Hematopoietic multipotent progenitor cell treated with erythropoietin and hydrocortisone succinate and interleukin-3 and kit ligand, for 17 days (in vitro differentiated cells): ENCODE data around the gene ATP11B.
"Not testable (repeated sequence)": the region's sequence is repeated elsewhere in the genome, so short reads cannot be mapped to it uniquely, and the experiment has no call there.

Experiments
- DNase-seq: peaks from one replicate; pipeline ENCODE4 v3.0.0-alpha.2; 2015; ENCODE audit warnings: low spot score

ATP11B gene

GRCh38 chr3:182795389-182795782 lies 2.1 kb downstream of the ATP11B start:
- DNase-seq: peak; percentile 39

- DNase-seq: no peak
Observed at GRCh38 chr3:182796310-182796709, 3.0 kb downstream of the ATP11B start.

DNA sequence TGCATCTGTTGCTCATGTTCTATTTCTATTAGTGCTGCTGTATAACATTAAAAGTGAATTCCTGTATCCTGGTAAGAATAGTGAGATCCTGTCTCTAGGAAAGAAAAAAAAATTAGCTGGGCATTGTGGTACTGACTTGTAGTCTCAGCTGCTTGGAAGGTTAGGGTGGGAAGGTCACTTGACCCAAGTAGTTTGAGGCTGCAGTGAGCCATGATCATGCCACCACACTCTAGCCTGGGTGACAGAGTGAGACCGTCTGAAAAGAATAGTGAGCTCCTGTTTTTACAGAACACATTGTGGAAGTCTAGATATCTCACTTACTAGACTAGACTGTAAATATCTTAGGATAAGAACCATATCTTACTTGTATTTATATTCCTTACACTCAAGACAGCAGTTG lies 4.6 kb downstream of the ATP11B start:
- DNase-seq: no peak

DNA sequence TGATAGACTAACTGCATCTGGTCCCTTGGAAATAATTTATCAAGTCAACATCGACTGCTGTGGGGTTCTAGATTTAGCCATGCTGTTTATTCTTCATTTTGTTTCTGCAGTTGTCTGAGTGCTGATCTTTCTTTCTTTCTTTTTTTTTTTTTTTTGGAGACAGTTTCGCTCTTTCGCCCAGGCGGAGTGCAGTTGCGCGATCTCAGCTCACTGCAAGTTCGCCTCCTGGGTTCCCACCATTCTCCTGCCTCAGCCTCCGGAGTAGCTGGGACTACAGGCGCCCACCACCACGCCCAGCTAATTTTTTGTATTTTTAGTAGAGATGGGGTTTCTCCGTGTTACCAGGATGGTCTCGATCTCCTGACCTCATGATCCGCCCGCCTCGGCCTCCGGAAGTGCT lies 5.8 kb downstream of the ATP11B start:
- not testable (repeated sequence) for DNase-seq

DNA sequence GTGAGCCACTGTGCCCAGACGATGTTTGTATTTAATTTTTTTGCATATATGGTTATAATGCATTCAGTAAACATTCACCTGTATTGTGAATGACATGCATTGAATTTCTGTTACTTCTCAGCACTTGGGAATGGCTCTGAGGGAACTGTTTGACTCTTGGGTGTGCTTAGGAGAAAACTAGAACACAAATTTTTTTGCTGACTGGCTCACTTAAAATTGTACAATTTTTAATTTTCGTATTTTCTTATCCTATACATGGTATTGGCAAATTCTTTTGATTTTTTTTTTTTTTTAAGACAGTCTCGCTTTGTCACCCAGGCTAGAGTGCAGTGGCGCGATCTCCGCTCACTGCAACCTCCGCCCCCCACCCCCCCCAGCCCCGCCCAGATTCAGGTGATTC lies 7.2 kb downstream of the ATP11B start:
- DNase-seq: no peak

DNA sequence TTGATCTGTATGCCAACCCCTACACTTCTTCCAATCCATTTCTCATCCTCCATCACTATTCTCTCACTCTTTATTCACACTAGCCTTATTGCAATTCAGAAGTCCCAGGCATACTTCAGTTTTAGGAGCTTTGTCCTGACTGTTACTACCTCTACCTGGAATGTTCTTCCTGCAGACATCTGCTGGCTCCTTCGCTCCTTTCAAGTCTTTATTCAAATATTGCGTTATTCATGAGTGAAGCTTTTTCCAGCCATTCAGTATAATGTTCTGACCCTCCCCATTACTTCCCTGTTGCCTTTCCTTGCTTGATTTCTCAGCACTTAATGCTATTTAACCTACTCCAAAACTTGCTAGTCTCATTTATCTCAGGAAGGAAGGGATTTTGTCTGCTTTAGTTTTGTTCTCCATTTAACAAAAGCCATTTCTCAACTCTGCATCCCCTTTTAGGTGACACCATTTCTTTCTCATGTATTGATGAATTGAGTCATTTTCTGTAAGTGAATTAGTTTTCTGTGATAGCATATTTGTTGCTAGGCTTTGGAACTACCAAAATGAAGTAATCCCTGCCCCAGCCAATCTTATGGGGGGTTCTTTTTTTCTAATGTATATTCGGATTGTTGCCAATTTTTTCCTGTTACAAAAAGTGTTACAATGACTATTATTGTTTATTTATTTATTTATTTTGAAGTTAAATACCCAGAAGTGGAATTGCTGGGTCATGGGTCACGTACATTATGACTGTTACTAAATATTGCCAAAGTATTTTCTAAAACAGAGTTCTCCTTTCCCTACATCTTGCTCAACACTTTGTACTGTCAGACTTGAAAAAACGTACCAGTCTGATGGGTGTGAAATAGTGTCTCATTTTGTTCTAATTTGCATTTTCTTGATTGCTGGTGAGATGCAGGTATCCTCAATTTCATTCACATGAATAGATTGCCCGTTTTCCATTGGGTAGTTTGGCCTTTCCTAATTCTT lies 9.4 kb downstream of the ATP11B start:
- no peak for DNase-seq

GRCh38 chr3:182803596-182803995 lies 10.3 kb downstream of the ATP11B start:
- DNase-seq: no peak

DNA sequence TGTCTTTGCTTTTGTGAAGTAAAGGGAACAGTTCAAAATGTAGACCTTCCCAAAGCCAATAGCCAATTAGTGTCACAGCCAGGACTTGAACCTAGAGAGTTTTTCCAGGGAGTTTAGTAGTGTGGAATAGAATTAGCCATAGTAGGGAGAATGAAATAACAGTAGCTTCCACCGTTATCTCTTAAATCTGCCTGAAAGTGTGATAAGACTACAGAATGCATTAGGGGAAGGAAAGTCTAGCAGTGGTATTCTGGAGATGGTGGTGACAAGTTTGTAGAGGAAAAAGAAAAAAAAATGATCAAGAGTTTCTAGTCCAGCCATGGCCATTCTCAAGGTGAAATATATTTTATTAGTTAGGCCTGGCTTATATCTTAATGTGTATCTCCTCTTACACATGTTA lies 13.8 kb downstream of the ATP11B start:
- DNase-seq: no peak

- DNase-seq: no peak
Observed at GRCh38 chr3:182808041-182808770, 14.9 kb downstream of the ATP11B start.

DNA sequence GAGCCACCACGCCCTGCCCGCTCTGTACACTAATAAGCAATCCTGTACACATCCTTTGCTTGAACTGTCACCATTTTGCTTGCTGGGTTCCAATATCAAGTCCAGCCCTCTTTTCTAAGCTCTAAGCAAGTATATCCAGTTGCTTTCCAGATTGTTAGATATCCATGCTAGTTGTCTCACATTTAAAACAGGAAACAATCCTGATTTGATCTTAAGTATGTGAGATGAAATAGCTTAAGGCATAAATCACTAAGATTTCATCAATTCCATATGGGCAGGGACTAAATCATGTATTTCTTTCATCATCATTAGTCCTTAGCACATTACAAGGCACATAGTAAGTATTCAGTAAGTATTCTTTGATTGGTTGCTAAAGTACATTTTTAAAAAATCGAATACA lies 16.2 kb downstream of the ATP11B start:
- DNase-seq: no peak

DNA sequence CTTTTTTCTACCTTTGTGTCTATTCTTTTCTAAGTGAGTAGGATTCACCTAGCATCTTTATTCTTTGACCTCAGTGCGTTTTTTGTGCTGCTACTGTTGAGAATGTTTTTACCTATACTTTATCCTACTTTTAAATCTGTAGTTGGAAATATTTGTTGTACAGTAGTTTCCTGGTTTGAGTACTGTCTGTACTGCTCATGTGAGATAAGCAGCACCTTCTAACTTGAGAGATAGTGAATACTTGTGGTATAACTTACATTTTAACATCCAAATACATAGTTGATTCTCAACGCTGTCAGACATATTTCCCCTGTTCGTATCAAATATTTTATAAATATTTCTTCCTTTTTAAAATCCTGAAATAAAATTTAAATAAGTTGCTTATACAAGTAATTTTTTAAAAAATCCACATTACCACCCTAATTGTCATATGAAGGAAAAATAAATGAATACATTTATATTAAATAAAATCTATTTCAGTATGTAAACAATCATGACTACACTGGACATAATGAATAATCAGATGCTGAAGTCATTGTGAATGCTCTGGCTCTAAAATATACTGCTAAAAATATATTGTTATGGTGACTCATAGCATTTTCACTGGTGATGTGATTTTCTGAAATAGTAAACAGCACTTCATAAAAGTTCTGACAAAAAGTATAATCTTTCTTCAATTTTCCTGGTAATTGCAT lies 17.4 kb downstream of the ATP11B start:
- DNase-seq: no peak

DNA sequence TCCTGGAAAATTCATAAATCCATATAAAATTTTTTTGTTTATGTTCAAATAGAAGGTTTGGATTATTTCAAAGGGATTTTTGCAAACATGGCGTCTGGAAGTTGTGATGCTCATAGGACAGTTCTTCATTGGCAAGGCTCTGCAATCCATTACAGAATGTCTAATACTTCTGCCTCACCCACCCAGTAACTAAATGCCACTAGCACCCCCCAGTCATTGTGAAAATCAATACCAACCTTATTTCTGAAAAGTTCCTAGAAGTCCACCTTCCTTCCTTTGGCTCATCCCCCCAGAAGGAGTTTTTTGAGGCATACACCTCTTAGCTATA lies 17.9 kb downstream of the ATP11B start:
- DNase-seq: no peak

DNA sequence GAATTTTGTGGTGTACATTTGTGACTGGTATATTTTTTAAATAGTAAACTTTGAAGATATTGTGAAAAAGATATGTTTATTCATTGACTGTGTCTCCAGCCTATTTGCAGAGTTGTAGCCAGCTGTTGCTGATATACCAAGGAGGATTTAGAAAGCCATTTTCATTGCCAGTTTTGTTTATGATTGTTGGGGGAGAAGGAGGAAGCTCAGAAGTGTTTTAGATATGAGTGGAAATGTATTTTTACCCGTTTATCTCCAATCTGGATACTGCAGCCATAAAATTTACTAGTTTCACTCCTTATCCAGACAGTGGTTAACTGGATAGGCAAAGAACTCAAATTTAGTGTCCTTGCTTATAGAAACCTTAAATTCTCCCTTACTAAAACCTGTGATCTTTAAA lies 18.8 kb downstream of the ATP11B start:
- no peak for DNase-seq

- no peak for DNase-seq
Observed at GRCh38 chr3:182814419-182815062, 21.2 kb downstream of the ATP11B start.

DNA sequence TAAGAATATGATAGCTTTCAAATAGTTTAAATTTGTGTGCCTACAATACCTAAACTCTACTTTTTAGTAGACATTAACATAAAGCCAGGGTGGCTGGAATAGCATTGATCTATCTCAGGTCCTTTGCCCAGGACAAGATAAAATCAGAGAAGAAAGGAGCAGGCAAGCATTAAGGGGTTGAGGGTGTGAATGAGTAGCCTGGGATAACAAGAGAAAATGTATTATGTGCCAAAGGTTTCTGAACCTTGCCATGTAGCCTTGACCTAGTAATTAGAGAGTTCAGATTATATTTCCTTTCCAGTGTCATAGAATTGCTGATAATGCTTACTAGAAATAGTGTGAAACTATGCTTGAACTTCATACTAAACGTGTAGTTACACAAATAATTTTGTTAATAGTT lies 22.9 kb downstream of the ATP11B start:
- no peak for DNase-seq

DNA sequence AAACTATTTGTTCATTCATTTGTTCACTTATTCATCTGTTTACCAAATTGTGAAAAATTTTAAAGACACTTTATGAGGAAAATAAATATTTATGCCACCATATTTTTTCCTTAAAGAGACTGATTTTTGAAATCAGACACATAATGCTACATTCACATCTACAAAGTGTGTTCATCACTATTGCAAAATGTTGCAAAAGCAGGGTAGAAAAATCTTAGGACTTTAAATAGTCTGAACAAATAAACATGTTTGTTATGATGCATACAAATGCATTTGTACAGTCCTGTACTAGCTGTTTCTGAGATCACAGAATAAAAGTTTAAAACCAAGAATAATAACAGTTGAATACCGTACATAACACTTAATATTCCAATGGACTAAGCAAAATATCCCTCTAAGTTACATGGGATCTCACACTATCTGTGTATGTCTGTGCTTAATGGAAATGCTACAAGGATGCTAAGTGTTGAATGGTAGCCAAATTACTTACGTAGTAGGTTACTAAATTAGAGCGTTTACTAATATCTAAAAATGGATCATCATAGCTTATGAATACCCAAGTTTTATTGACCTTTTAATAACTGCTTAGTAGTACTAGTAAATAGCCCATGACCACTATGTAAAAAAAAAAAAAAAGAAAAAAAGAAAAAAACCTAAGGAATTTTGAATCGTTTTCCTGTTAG lies 25.1 kb downstream of the ATP11B start:
- no peak for DNase-seq

- DNase-seq: no peak
Observed at GRCh38 chr3:182821221-182821981, 28.1 kb downstream of the ATP11B start.

DNA sequence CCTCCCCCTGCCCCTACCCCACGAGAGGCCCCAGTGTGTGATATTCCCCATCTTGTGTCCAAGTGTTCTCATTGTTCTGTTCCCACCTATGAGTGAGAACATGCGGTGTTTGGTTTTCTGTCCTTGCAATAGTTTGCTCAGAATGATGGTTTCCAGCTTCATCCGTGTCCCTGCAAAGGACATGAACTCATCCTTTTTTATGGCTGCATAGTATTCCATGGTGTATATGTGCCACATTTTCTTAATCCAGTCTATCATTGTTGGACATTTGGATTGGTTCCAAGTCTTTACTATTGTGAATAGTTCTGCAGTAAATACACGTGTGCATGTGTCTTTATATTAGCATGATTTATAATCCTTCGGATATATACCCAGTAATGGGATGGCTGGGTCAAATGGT lies 29.0 kb downstream of the ATP11B start:
- DNase-seq: not testable (repeated sequence)

DNA sequence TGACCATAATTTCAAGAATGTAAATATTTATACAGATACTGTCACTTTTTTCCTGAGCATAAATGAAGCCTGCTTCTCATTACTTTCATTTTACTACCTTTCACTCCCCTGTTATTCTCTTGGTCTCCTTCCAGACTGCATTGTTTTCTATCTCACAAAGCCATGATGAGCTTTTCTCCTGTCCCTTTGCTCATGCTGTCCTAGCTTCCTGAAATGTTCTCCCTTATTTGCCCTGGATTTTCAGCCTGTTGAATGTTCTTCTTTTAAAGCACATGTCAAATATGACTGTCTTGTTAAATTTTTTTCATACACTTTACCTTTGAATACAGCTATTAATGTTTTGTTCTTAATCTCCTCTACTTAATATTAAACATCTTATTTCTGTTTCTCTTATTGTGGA lies 31.7 kb downstream of the ATP11B start:
- no peak for DNase-seq

DNA sequence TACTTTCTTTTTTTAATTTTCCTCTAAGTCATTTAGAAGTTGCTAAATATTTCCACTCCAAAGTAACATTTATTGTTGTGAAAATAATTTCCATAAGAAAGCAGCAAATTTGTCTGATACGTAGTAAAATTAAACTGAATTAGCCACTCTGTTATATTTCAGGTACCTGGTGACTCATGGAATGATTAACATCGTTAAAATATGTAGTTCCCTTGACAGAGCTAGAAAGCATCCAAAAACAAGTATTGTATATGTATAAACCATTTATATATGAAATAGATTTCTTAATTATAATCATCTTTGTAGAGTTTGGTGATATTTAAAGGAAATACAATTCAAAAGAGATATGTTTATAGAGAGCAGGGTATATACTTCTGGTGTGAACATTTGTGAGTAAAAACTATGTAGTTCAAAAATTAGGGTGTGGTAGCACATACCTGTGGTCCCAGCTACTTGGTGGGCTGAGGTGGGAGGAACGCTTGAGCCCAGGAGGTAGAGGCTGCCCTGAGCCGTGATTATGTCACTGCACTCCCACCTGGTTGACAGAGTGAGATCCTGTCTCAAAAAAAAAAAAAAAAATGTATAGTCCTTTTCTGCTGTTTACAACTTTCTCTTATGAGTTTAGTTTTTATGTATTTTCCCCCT lies 36.6 kb downstream of the ATP11B start:
- no peak for DNase-seq
